ENCODE results near the gene CDK2. TPM values are rescaled to one million over a fixed set of nuclear protein-coding genes. Genes with fewer than 3 reads are reported as not detected.

The CDK2 gene
- total RNA-seq, 4 donors from 2014 or later, result 22.1 to 54.4 (median 31.2) TPM

DNA sequence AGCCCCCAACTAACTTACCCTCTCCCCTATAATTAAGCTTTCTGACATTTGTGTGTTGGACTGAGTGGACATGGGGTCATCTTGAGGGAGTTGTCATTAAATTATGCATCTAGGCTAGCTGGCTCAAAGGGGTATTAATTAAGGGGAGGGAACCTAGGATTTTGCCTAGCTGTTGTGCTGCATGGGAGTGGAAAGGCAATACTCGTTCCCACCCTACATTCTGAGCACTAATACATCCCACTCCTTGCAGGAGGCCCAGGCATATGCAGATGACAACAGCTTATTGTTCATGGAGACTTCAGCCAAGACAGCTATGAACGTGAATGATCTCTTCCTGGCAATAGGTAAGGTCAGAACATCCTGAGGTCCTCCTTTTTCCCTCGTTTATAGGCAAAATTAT lies 24.5 kb downstream of the CDK2 start:
- 84 to 100% methylated on average over 2 to 3 of the region's 3 CpGs for WGBS, 2 donors (ENCODE audit: low coverage in 1 of 2)
- Histone ChIP-seq H3K9me3 (no peaks in the 10 kb centered on the region), H3K4me3 (no peak overlapping the region), H3K27me3 (no peaks in the 10 kb centered on the region), H3K36me3 (peaks cover 0 to 94% of the 10 kb centered on the region in 2 donors), H3K4me1 (peaks cover 0 to 3% (median 0%) of the 10 kb centered on the region in 3 donors), H3K27ac (no peak overlapping the region)
- ATAC-seq, result no peak
- TF ChIP-seq POLR2A (IDR thresholded peaks at IDR 0.05) (no peak), POLR2AphosphoS5 (IDR thresholded peaks at IDR 0.05) (no peak), EP300 (IDR thresholded peaks at IDR 0.05) (no peak)
- TF ChIP-seq, protein P1, sequence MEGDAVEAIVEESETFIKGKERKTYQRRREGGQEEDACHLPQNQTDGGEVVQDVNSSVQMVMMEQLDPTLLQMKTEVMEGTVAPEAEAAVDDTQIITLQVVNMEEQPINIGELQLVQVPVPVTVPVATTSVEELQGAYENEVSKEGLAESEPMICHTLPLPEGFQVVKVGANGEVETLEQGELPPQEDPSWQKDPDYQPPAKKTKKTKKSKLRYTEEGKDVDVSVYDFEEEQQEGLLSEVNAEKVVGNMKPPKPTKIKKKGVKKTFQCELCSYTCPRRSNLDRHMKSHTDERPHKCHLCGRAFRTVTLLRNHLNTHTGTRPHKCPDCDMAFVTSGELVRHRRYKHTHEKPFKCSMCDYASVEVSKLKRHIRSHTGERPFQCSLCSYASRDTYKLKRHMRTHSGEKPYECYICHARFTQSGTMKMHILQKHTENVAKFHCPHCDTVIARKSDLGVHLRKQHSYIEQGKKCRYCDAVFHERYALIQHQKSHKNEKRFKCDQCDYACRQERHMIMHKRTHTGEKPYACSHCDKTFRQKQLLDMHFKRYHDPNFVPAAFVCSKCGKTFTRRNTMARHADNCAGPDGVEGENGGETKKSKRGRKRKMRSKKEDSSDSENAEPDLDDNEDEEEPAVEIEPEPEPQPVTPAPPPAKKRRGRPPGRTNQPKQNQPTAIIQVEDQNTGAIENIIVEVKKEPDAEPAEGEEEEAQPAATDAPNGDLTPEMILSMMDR (IDR thresholded peaks at IDR 0.05), result no peak

DNA sequence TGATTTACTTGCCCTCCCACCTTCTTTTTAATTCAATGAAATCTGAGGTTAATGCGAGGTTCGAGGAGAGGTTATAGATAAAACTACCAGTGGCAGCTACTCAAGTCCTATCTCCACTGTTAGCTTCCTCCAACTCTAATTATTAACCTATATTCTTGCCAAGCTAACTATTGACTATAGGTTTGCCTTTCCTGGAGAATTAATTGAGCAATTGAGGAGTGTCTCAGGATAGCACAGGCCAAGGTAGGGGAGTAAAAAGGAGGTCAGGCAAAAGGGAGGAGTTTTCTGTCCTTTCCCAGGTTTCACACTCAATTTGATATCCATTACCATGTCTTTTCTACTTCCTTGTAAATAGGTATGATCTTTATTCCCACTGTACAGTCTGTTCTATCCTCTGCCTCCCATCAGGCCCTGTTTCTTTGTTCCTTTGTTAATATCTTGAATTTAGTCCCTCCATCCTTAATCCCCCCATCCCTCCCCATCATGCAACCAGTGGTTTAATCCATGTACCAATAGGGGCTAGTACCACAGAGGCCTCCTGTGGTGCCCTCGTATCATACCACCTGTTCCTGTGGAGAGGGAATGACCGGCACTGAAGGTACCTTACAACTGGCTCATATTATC lies 26.7 kb downstream of the CDK2 start:
- peaks cover 0 to 72% of the 10 kb centered on the region in 2 donors for H3K36me3 ChIP-seq
- H3K9me3 ChIP-seq, result no peaks in the 10 kb centered on the region
- TF ChIP-seq POLR2A (IDR thresholded peaks at IDR 0.05), result no peak
- TF ChIP-seq, protein P1 (IDR thresholded peaks at IDR 0.05), result no peak
- TF ChIP-seq EP300 (IDR thresholded peaks at IDR 0.05), result no peak
- TF ChIP-seq POLR2AphosphoS5 (IDR thresholded peaks at IDR 0.05), result no peak

DNA sequence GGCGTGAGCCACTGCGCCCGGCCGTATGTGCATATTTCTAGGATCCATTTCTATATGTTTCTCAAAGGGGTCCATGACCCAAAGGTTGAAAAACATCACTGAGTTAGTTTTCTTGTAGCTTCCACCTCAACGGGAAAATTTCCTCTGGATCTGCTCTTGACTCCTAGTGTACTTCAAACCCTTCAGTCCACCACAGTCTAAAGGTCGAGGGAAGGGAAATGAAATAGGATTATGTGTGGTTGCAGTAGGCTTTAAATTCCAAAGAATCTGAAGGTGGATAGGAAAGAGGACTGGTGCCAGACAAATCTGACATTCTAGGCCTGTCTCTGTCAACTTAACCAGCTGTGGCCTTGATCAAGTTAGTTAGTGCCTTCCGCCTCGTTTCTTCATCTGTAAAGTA lies 28.7 kb downstream of the CDK2 start:
- H3K4me1 ChIP-seq, result peaks cover 0 to 28% (median 8%) of the 10 kb centered on the region in 3 donors
- H3K4me3 ChIP-seq, result no peak overlapping the region
- H3K36me3 ChIP-seq, result peaks cover 0 to 69% of the 10 kb centered on the region in 2 donors
- TF ChIP-seq EP300 (IDR thresholded peaks at IDR 0.05) (no peak), POLR2AphosphoS5 (IDR thresholded peaks at IDR 0.05) (no peak), POLR2A (IDR thresholded peaks at IDR 0.05) (no peak)
- TF ChIP-seq, protein P1 (IDR thresholded peaks at IDR 0.05), result no peak
- no peaks in the 10 kb centered on the region for H3K27me3 ChIP-seq
- ATAC-seq, result no peak
- WGBS, 2 donors (ENCODE audit: low coverage in 1 of 2), result 57 to 72% methylated on average over 3 to 7 of the region's 8 CpGs
- H3K9me3 ChIP-seq, result no peaks in the 10 kb centered on the region
- H3K27ac ChIP-seq, result no peak overlapping the region

More for the DNA sequence above, 26.7 kb downstream of the CDK2 start:
- ATAC-seq, result no peak
- H3K4me1 ChIP-seq, result peaks cover 0 to 20% (median 8%) of the 10 kb centered on the region in 3 donors
- H3K27me3 ChIP-seq, result no peaks in the 10 kb centered on the region
- no peak overlapping the region for H3K27ac ChIP-seq
- H3K4me3 ChIP-seq, result no peak overlapping the region
- 68 to 69% methylated on average over 2 to 4 of the region's 4 CpGs for WGBS, 2 donors (ENCODE audit: low coverage in 1 of 2)

DNA sequence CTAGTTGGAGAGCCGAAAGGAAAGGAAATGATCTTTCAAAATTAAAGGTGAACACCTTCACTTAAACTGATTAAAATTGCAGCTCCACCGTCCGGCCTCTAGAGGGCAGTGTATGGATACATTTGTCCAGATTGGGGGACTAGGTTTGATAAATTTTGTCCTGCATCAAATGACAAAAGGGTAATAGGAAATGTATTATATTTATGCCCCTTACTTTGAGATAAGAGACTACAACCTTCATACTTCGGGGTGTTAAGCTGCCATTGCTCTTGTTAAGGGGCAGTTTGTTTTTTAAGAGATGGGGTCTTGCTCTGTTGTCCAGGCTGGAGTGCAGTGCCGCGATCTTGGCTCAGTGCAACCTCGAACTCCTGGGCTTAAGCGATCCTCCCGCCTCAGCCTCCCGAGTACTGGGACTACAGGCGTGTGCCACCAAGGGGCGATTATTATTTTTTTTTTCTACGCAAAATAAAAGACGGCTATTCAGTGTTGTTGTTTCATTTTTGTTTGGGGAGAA lies 29.6 kb downstream of the CDK2 start:
- H3K27me3 ChIP-seq, result no peaks in the 10 kb centered on the region
- ATAC-seq, result no peak
- peaks cover 0 to 65% of the 10 kb centered on the region in 2 donors for H3K36me3 ChIP-seq
- H3K4me1 ChIP-seq, result peaks cover 0 to 28% (median 8%) of the 10 kb centered on the region in 3 donors
- H3K9me3 ChIP-seq, result no peaks in the 10 kb centered on the region
- TF ChIP-seq EP300 (IDR thresholded peaks at IDR 0.05), result no peak
- TF ChIP-seq, protein P1 (IDR thresholded peaks at IDR 0.05), result peak in 3 of 4 experiments; percentile 80 to 91 (median 85)
- peak overlapping the region; percentile 64 to 71 for H3K4me3 ChIP-seq
- H3K27ac ChIP-seq, result peak overlapping the region; percentile 62 to 89 (median 84)
- 3 to 31% methylated on average over 8 to 14 of the region's 14 CpGs for WGBS, 2 donors (ENCODE audit: low coverage in 1 of 2)

Data from gastroesophageal sphincter (tissue), 4 donors.